HG03342 (cell line): Measurements from ENCODE around the gene GADD45GIP1.
"Not testable (repeated sequence)": the region's sequence is repeated elsewhere in the genome, so short reads cannot be mapped to it uniquely, and the experiment has no call there.

ENCODE experiments used
- ATAC-seq: cut with Tn5 transposase; IDR thresholded peaks from one replicate; pipeline ENCODE4 v1.9.1; 2021; ENCODE audit warnings: mild to moderate bottlenecking, moderate library complexity; ENCODE audit not compliant: unreplicated experiment

Gene GADD45GIP1

DNA sequence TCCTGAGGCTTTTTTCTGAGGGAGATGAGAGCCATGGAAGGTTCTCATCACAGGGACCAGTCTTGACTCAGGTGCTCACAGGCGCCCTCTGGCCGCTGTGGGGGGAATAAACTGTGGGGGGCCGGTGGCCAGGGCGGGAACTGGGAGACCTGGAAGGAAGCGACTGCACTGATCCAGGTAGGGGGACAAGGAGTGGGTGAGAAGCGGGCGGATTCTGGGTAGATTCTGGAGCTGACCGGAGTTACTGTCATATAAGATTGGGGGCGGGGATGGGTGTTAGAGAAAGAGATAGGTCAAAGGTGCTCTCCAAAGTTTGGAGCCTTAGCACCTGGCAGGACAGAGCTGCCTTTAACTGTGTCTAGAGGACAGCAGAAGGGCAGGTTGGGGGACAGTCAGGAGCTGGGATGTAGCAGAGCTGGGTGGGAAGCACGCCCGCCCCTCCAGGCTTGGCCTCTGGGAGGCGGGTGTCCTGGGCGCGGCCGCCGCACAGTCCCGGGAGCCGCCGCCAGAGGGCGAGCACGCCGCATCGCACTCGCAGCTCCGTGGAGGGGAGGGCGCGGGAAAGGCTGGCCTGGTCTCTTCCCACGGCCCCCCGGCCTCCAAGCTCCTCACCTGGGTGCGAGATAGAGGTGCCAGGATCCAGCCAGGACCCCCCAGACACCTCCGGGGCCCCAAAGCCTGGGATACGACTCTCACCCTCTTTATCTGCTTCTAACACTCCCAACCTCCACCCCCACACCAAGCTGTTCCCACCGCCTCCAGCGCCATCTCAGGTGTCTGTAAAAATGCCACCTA lies 8.2 kb upstream of the GADD45GIP1 start:
- peak; percentile 56 for ATAC-seq

DNA sequence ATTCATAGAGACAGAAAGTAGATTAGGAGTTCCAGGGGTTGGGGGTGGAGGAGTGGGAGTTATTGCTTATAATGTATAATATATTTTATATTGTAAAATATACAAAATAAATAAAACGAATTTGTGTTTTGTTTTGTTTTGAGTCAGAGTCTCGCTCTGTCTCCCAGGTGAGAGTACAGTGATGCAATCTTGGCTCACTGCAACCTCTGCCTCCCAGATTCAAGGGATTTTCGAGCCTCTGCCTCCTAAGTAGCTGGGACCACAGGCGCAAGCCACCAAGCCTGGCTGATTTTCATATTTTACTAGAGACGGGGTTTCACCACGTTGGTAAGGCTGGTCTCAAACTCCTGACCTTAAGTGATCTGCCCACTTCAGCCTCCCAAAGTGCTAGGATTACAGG lies 2.5 kb upstream of the GADD45GIP1 start:
- no peak for ATAC-seq

DNA sequence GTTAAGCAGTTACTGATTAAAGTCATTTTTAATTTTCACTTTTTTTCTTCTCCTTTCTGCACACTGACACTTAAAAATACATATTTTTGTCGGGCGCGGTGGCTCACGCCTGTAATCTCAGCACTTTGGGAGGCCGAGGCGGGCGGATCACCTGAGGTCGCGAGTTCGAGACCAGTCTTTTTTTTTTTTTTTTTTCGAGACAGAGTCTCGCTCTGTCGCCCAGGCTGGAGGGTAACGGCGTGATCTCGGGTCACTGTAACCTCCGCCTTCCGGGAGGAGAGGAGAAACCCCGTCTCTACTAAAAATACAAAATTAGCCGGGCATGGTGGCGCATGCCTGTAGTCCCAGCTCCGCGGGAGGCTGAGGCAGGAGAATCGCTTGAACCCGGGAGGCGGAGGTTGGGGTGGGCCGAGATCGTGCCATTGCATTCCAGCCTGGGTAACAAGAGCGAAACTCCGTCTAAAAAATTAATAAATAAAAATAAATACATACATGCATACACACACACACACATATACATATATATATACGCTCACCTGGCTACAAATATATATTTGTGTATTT lies 448 bp upstream of the GADD45GIP1 start:
- ATAC-seq = not testable (repeated sequence)

DNA sequence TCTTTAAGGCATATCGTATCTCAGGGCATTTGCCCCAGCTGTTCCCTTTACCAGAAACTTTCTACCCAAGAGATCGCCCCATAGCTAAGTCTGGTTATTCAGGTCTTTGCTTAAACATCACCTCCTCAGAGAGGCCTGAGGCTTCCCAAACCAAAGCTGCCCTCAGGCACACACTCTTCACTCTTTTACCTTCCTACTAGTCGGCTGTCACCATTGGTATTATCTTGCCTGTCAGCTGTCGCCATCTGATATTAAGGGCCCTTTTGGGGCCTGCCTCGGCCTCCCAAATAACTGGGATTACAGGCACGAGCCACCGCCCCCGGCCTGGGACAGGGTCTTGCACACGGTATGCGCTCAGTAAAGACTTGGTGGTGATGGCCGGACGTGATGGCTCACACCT lies 1.0 kb downstream of the GADD45GIP1 start:
- no peak for ATAC-seq

DNA sequence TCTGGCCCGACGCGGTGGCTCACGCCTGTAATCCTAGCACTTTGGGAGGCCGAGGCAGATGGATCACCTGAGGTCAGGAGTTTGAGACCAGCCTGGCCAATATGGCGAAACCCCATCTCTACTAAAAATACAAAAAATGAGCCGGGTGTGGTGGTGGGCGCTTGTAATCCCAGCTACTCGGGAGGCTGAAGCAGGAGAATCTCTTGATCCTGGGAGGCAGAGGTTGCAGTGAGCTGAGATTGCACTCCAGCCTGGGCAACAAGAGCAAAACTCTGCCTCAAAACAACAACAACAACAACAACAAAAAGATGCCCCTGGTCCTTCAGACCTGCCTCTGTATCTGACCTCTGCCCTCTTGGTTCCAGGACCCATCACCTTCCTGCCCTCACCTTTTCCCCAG lies 1.4 kb downstream of the GADD45GIP1 start:
- ATAC-seq = not testable (repeated sequence)

DNA sequence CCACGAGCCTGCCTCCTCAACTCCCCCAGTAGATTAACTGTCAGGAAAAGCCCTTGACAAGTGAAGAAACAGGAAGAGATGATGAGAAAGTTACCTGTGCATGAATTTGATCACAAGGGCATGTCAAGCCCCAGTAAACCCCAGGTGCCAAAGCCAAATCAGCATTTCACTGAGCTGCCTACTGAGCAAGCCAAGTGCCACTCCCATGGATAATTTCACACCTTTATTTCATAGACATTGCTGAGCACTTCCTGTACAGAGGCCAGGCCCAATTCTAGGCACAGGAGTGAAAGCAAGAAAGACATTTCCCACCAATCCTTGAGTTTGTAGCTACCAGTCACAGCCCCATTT lies 2.4 kb downstream of the GADD45GIP1 start:
- no peak for ATAC-seq

DNA sequence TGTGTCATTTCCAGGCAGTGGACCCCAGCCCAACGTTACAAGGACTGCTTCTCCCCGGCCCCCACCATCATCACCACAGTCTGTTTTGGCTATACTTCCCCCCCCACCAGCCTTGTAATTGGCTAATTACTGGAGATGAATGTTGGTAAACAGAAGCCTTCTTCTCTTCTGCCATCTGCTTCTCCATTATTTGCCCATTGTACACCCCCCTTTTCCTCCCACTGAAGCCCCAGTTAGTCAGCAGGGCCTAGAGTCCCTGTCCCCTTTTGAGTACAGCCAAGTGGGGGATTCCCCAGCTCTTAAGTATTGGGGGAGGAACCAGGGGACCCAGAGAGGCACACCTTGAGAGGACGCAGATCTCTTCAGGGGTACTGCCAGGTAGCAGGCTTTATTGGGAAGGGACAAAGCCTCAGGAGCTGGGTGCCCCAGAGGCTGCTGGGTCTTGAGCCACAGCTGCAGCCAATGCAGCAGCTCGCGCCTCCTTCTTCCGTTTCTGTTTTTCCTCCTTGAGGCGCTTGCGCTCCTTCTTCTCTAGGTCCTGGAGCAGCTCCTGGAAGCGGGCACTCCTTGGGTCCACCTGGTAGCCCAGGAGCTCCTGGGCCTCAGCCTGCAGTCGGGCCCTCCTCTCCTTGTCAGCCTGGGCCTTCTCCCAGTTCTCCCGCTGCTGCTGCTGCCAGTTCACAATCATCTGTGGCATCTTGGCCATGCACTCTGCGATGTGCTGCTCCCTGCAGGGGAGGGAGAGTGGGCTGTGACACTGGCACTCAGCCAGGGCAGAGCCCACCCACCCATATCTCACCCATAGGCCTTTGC lies 3.0 kb downstream of the GADD45GIP1 start:
- ATAC-seq = no peak

DNA sequence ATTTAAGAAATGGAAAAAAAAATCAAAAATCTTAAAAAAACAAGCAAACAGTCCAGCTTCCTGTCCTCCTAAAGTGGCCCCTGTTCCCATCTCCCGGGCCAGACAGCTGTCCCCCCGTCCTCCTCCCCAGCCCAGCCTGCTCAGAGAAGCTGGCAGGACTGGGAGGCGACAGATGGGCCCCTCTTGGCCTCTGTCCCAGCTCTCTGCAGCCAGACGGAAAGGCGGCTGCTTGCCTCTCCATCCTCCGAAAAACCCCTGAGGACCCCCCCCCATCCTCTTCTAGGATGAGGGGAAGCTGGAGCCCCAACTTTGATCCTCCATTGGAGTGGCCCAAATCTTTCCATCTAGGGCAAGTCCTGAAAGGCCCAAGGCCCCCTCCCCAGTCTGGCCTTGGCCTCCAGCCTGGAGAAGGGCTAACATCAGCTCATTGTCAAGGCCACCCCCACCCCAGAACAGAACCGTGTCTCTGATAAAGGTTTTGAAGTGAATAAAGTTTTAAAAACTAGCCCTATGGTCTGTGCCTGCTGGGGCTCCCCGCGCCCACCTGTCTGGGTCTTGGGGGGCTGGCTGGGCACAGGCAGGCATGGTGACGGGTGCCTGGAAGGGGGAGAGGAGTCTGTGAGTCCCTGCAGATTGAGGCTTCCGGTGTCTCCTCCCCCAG lies 3.8 kb downstream of the GADD45GIP1 start:
- ATAC-seq = no peak

DNA sequence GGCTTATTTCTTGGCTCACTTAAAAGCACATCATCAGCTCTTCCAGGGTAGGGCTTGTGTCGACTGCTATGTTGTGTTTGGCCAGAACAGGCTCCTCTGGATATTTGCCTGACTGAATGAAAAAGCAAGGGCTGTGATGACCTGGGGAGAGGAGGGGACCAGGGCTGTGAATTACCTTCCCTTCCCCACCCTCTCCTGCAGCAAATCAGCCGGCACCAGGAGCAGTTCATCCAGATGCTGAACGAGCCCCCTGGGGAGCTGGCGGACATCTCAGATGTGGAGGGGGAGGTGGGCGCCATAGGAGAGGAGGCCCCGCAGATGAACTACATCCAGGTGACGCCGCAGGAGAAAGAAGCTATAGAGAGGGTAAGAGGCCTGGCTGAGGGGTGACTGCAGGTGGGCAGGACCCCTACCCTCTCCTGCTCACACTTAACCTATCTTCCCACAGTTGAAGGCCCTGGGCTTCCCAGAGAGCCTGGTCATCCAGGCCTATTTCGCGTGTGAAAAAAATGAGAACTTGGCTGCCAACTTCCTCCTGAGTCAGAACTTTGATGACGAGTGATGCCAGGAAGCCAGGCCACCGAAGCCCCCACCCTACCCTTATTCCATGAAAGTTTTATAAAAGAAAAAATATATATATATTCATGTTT lies 4.4 kb downstream of the GADD45GIP1 start:
- no peak for ATAC-seq

DNA sequence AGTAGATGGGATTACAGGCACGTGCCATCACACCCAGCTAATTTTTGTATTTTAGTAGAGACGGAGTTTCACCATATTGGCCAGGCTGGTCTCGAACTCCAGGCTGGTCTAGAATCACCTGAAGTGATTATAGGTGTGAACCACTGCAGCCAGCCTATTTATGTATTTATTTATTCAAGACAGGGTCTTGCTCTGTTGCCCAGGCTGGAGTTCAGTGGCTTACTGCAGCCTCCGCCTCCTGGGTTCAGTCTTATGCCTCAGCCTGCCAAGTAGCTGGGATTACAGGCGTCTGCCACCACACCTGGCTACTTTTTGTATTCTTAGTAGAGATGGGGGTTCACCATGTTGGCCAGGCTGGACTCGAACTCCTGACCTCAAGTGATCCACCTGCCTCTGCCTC lies 5.0 kb downstream of the GADD45GIP1 start:
- ATAC-seq = not testable (repeated sequence)

DNA sequence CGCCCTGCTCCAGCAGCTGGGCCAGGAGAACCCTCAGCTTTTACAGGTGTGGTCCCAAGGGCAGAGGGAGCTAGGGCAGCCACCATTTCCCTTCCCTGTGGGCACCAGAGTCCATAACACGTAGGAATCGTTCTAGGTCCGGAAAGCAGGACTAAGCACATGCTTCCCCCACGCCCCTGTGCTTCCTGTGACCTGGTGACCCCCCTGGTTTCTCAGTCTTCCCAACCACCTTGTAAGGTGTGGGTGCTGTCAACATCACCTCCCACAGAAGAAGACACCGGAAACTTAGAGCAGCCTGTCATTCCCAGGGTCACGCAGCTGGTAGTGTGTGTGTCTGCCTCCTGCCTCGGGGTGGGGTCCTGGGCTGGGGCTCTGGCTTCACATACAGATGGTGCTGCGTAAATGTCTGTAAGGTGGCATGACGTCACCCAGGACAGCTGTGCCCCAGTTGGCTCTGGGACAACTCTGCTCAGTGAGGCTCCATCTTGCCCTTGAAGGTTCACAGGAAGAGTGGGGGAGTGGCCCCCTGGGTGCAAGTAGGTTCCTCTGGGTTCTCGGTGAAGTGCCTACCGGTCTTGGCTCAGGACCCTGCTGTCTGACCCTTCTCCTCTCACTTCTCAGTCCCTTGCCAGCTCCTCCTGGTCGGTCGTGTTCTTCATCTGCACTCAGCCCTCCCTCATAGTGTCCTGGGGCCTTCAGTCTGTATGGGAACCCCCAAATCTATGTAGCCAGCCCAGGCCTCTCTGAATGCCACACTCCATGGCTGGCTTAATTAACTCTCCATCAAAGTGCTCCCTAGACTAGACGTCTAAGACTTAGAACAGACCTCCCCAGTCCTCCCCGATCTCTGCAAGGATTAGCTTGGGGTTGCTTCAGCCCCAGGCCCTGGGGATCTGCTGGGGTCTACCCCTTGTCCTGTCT lies 7.4 kb downstream of the GADD45GIP1 start:
- no peak for ATAC-seq

DNA sequence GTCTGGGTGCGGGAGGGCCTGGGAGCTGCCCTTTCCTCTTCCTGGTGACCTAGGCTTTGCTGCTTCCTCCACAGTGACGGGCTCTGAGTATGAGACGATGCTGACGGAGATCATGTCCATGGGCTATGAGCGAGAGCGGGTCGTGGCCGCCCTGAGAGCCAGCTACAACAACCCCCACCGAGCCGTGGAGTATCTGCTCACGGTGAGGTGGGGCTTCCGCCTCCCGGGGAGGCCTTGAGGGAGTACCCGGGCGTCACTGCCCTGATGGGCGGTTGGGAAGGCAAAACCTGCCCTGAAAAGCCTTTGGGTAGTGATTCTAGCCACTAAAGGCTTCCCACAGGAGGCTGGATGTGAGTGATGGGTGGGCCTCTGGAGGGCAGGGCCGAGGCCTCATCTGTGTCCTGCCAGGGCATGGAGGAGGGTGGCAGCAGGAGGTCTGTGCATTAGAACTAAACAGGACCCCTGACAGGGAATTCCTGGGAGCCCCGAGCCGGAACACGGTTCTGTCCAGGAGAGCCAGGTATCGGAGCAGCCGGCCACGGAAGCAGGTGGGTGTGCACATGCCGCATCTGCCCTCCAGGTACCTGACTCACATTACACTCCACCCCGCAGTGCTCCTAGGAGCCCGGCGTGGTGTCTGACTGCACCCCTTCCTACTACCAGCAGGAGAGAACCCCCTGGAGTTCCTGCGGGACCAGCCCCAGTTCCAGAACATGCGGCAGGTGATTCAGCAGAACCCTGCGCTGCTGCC lies 8.2 kb downstream of the GADD45GIP1 start:
- ATAC-seq = no peak

DNA sequence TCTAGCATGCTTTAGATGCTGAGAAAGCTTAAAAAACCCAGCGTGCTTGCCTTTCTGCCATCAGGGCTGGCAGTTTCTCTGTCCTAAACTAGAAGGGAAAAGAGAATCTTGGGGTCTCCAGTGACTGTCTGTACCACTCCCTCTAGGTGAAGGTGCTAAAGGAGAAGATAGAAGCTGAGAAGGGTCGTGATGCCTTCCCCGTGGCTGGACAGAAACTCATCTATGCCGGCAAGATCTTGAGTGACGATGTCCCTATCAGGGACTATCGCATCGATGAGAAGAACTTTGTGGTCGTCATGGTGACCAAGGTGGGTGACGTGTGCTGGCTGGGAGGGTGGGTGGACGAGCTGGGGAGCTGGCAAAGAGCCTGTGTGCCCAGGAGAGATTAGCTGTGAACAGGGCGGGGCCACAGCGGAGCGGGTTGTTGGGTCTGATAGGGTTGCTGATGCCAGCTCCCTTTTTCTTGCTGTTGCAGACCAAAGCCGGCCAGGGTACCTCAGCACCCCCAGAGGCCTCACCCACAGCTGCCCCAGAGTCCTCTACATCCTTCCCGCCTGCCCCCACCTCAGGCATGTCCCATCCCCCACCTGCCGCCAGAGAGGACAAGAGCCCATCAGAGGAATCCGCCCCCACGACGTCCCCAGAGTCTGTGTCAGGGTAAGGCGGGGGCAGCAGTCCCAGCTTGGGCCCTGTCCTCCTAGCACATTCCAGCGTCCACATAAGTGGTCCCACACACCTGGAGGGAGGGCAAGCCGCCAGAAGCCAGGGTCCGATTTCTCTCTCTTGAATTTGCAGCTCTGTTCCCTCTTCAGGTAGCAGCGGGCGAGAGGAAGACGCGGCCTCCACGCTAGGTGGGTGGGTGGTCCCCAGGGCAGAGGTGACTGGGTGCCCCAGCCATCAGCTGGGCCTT lies 9.1 kb downstream of the GADD45GIP1 start:
- ATAC-seq = no peak

DNA sequence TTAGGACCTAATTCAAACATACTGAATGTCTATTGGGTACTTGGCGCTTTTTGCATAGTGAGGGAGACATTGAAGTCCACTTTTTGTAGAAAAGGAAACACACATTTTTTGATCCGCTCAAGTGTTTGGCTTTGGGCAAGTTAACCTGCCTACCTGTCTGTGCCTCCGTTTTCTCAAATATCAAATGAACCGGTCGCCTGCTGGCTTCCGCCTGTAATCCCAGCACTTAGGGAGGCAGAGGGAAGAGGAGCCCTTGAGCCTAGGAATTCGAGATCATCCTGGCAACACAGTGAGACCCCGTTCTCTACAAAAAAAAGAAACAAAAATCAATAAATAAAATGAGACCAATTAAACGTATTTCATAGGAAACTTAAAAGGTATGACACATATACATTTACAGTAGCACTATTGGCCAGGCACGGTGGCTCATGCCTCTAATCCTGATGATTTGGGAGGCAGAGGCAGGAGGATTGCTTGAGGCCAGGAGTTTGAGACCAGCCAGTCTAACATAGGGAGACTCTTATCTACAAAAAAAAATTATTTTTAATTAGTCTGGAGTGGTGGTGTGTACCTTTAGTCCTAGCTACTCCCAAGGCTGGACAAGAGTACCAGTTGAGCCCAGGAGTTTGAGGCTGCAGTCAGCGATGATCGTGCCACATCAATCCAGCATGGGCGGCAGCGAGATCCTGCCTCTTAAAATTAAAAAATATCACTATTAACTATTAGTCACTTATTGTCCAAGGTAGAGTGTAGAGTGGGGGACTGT lies 10.1 kb downstream of the GADD45GIP1 start:
- ATAC-seq = no peak

DNA sequence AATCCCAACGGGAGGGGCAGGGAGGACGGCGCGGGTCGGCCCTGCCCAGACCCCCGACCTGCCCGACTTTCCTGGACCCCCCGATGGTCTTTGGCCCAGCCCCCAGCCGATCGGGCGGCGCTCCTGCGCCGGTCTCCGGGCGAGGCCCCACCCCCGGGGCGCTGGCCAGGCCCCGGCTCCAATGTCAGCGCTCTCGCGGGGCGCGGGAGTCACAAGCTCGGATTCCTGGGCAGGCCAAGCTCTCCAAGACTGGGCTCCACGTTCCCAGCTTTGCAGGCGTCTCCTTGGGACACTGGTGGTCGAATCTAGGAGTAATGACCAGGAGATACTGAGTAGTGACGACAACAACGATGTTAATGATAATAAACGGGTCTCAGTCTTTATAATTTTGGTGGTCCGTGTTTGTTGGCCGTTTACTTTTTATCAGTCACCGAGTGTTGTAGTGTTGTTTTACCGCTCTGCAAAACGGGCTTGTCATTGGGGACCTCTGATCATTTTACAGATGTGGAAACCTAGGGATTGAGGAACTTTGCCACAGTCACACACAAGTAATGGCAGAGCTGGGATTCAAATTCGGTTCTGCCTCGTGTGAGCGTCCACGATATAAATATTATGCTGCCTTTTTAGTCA lies 10.8 kb downstream of the GADD45GIP1 start:
- ATAC-seq = peak; percentile 26

DNA sequence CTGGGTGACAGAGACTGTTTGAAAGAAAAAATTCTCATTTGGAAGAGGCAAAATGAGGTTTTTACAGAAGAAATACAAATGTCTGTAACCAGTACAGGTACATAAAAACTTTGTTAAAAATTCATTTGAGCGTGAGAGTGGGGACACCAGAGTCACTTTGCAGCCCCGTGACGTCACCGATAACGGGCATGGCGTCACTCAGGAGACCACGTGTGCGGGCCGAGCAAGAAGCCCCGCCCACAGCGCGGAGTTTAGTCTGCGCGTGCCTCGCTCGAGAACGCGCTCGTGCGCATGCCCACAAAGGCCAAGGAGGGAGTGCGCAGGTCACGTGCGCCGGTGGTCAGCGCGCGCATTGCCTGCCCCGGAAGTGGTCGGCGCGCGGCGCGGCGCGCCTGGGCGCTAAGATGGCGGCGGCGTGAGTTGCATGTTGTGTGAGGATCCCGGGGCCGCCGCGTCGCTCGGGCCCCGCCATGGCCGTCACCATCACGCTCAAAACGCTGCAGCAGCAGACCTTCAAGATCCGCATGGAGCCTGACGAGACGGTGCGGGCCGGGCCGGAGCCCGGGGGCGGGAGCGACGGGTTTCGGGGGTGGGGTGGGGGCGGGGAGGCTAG lies 11.4 kb downstream of the GADD45GIP1 start, which contains the start of gene RAD23A:
Gene RAD23A, plus strand, starts transcription at position 384 of the 613 bp plus-strand sequence. Its CDS starts 87 bp downstream, at position 471.
- peak; percentile 61 for ATAC-seq
